Measurements from ENCODE around the gene JUND. TPM values are rescaled to one million over a fixed set of nuclear protein-coding genes. Genes with fewer than 3 reads are reported as not detected.

JUND gene
- polyA plus RNA-seq, 3 donors = 22.5 to 1,792 (median 86.9) TPM

DNA sequence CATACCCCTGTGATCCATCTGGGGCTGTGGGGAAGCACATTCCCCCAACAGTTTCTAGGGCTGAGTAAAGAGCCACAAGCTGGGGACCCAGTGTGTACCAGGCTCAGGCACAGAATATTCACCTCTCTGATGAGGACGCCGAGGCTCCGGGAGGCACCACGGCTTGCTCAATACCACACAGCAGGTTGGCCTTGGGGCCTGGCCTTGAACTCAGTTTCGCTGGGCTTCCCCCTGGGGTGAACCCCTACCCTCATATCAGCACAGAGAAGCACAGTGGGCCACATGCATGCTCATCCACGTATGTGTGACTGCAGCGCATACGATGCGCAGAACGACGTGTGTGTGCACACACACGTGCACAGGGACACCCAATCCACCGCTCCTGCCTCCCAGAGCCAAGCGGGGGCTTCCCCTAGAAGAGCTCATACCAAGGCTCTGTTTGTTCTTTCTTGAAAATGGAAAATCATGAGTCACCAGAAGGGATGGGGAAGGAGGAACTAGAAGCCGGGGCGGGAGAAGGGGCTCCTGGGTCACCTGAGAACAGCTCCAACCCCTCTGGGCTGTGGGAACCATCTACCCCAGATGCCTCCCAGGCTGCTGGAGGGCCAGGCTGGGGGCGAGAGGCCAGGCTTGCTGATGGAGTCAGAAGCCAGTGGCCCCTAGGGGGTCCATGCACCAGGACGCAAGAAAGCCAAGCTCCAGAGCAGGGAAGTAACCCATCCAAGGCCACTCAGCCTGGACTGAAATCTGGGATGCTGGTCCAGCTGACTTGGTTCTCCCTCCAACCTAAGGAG lies 50.3 kb downstream of the JUND start:
- Histone ChIP-seq H3K36me3 (replicated peaks in 1 of 2; ENCODE audit: control insufficient read depth in 1 of 2, insufficient read depth in 2 of 2, low read length in 2 of 2) (no peaks in the 10 kb centered on the region), H3K4me1 (ENCODE audit: control insufficient read depth in 1 of 2, insufficient read depth in 2 of 2, low read length in 2 of 2) (peaks cover 0 to 11% of the 10 kb centered on the region in 2 donors), H3K9ac (ENCODE audit: insufficient read depth, low read length, poor library complexity, severe bottlenecking) (no peak overlapping the region), H3K27ac (ENCODE audit: low read depth in 1 of 2, low read length in 2 of 2) (no peak overlapping the region), H3K4me2 (replicated peaks; ENCODE audit: extremely low read depth, low read length, poor library complexity, severe bottlenecking) (no peak overlapping the region), H3K4me3 (replicated peaks in 1 of 3; ENCODE audit: low read depth in 2 of 3, low read length in 3 of 3) (no peak overlapping the region), H4K20me1 (ENCODE audit: insufficient read depth, low read length) (no peaks in the 10 kb centered on the region), H3K9me3 (replicated peaks in 1 of 2; ENCODE audit: control insufficient read depth in 1 of 2, insufficient read depth in 1 of 2, low read length in 2 of 2) (peaks cover 3 to 7% of the 10 kb centered on the region in 2 donors), H3K27me3 (ENCODE audit: control insufficient read depth in 2 of 2, insufficient read depth in 2 of 2, low read length in 2 of 2) (peaks cover 13 to 52% of the 10 kb centered on the region in 2 donors), H3K79me2 (ENCODE audit: insufficient read depth, low read length) (no peaks in the 10 kb centered on the region), H2AFZ (ENCODE audit: insufficient read depth, low read depth, low read length, poor library complexity, severe bottlenecking) (no peak overlapping the region)
- peaks cover 0 to 3% of the 10 kb centered on the region in 2 donors for H3K36me3 Mint-ChIP-seq
- peaks cover 42 to 69% (median 68%) of the 10 kb centered on the region in 3 donors for H3K27me3 Mint-ChIP-seq (ENCODE audit: low read depth in 3 of 3)
- peak in 2 of 3 donors; percentile 33 to 67 for DNase-seq
- intact Hi-C loops (cut with micrococcal nuclease) = no loop called here
- peak overlapping the region in 2 of 7 donors; percentile 38 to 68 for H3K27ac Mint-ChIP-seq
- TF ChIP-seq, protein P1, sequence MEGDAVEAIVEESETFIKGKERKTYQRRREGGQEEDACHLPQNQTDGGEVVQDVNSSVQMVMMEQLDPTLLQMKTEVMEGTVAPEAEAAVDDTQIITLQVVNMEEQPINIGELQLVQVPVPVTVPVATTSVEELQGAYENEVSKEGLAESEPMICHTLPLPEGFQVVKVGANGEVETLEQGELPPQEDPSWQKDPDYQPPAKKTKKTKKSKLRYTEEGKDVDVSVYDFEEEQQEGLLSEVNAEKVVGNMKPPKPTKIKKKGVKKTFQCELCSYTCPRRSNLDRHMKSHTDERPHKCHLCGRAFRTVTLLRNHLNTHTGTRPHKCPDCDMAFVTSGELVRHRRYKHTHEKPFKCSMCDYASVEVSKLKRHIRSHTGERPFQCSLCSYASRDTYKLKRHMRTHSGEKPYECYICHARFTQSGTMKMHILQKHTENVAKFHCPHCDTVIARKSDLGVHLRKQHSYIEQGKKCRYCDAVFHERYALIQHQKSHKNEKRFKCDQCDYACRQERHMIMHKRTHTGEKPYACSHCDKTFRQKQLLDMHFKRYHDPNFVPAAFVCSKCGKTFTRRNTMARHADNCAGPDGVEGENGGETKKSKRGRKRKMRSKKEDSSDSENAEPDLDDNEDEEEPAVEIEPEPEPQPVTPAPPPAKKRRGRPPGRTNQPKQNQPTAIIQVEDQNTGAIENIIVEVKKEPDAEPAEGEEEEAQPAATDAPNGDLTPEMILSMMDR (IDR thresholded peaks at IDR 0.05) = no peak
- WGBS (ENCODE audit: insufficient coverage) = 40% methylated on average over 17 of the region's 18 CpGs
- H3K9me3 Mint-ChIP-seq = peaks cover 6 to 17% (median 11%) of the 10 kb centered on the region in 7 donors
- H3K4me3 Mint-ChIP-seq = peak overlapping the region in 1 of 2 donors; percentile 51
- H3K4me1 Mint-ChIP-seq = peaks cover 10% of the 10 kb centered on the region

DNA sequence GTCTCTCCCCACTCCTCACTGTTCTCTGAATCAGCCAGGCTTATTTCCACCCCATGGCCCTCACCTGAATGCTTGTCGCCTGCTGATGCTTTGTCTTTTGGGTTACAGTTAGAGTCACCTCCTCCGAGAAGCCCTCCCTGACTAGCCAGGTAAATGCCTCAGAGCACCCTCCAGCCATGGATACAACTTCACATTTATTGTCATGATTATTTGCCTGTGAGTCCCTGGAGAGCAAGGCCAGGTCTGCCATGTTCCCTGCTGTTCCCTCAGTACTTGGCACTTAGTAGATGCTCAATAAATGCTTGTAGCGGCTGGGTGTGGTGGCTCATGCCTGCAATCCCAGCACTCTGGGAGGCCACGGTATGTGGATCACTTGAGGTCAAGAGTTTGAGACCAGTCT lies 51.5 kb downstream of the JUND start:
- H3K27ac Mint-ChIP-seq = peak overlapping the region in 1 of 7 donors; percentile 38
- Histone ChIP-seq H4K20me1 (ENCODE audit: insufficient read depth, low read length) (no peaks in the 10 kb centered on the region), H3K9me3 (replicated peaks in 1 of 2; ENCODE audit: control insufficient read depth in 1 of 2, insufficient read depth in 1 of 2, low read length in 2 of 2) (peaks cover 7% of the 10 kb centered on the region in 2 donors), H2AFZ (ENCODE audit: insufficient read depth, low read depth, low read length, poor library complexity, severe bottlenecking) (no peak overlapping the region), H3K27me3 (ENCODE audit: control insufficient read depth in 2 of 2, insufficient read depth in 2 of 2, low read length in 2 of 2) (peaks cover 24 to 65% of the 10 kb centered on the region in 2 donors), H3K36me3 (replicated peaks in 1 of 2; ENCODE audit: control insufficient read depth in 1 of 2, insufficient read depth in 2 of 2, low read length in 2 of 2) (no peaks in the 10 kb centered on the region), H3K9ac (ENCODE audit: insufficient read depth, low read length, poor library complexity, severe bottlenecking) (no peak overlapping the region), H3K4me2 (replicated peaks; ENCODE audit: extremely low read depth, low read length, poor library complexity, severe bottlenecking) (no peak overlapping the region), H3K27ac (ENCODE audit: low read depth in 1 of 2, low read length in 2 of 2) (no peak overlapping the region), H3K4me1 (ENCODE audit: control insufficient read depth in 1 of 2, insufficient read depth in 2 of 2, low read length in 2 of 2) (peaks cover 3 to 19% of the 10 kb centered on the region in 2 donors), H3K79me2 (ENCODE audit: insufficient read depth, low read length) (no peaks in the 10 kb centered on the region), H3K4me3 (replicated peaks in 1 of 3; ENCODE audit: low read depth in 2 of 3, low read length in 3 of 3) (no peak overlapping the region)
- peaks cover 49 to 77% (median 70%) of the 10 kb centered on the region in 3 donors for H3K27me3 Mint-ChIP-seq (ENCODE audit: low read depth in 3 of 3)
- H3K9me3 Mint-ChIP-seq = peaks cover 7 to 22% (median 14%) of the 10 kb centered on the region in 7 donors
- peaks cover 20% of the 10 kb centered on the region for H3K4me1 Mint-ChIP-seq
- 100% methylated on average over 2 of the region's 4 CpGs for WGBS (ENCODE audit: insufficient coverage)
- TF ChIP-seq, protein P1 (IDR thresholded peaks at IDR 0.05) = no peak
- no peak for DNase-seq
- peak overlapping the region in 1 of 2 donors; percentile 43 for H3K4me3 Mint-ChIP-seq
- H3K36me3 Mint-ChIP-seq = peaks cover 0 to 3% of the 10 kb centered on the region in 2 donors
- intact Hi-C loops (cut with micrococcal nuclease) = no loop called here

Small RNAs within 50 kb of the gene (small RNA-seq; reads per million reads assigned to genes)
- not detected for gene MIR3188 (ENCODE audit: insufficient read length, low read depth)
- gene RPL39P38 (ENCODE audit: insufficient read length, low read depth) = not detected

Other genes starting within 250 kb of the JUND start
- gene IL12RB1, start 194.7 kb downstream of the JUND start, polyA plus RNA-seq = 10 to 100 TPM in 1 of 3 donors, 1 to 10 TPM in 2; 7.8 to 17.5 (median 7.9) TPM
- 10 to 100 TPM in 2 of 3 donors, 1 to 10 TPM in 1; 6.8 to 34.0 (median 12.4) TPM for gene MAST3, start 183.8 kb downstream of the JUND start, polyA plus RNA-seq
- gene PIK3R2, start 128.5 kb downstream of the JUND start, polyA plus RNA-seq = 1 to 10 TPM in 2 of 3 donors, under 1 TPM in 1; 0.99 to 7.7 (median 2.0) TPM
- gene IFI30, start 107.8 kb downstream of the JUND start, polyA plus RNA-seq = 1,000 to 10,000 TPM; 3,608 to 6,022 (median 4,550) TPM
- 10 to 100 TPM; 14.3 to 20.2 (median 15.0) TPM for gene MPV17L2, start 88.4 kb downstream of the JUND start, polyA plus RNA-seq
- 1 to 10 TPM in 1 of 3 donors, under 1 TPM in 2; 0.55 to 8.7 (median 0.56) TPM for gene RAB3A, start 77.6 kb downstream of the JUND start, polyA plus RNA-seq
- gene PDE4C, start 55.2 kb downstream of the JUND start, polyA plus RNA-seq = not detected
- gene IQCN, start 7.2 kb downstream of the JUND start, polyA plus RNA-seq = 1 to 10 TPM in 1 of 3 donors, not detected in 2; 6.9 TPM
- gene LSM4, start 41.5 kb upstream of the JUND start, polyA plus RNA-seq = 100 to 1,000 TPM in 1 of 3 donors, 10 to 100 TPM in 2; 66.5 to 143 (median 97.0) TPM
- gene PGPEP1, start 59.0 kb upstream of the JUND start, polyA plus RNA-seq = 10 to 100 TPM; 10.3 to 25.1 (median 10.3) TPM
- under 1 TPM in 1 of 3 donors, not detected in 2; 0.36 TPM for gene GDF15, start 104.5 kb upstream of the JUND start, polyA plus RNA-seq
- 100 to 1,000 TPM; 173 to 581 (median 416) TPM for gene LRRC25, start 116.0 kb upstream of the JUND start, polyA plus RNA-seq
- 10 to 100 TPM; 38.5 to 74.5 (median 48.3) TPM for gene SSBP4, start 137.8 kb upstream of the JUND start, polyA plus RNA-seq
- 1 to 10 TPM in 1 of 3 donors, not detected in 2; 3.7 TPM for gene ISYNA1, start 156.5 kb upstream of the JUND start, polyA plus RNA-seq
- 10 to 100 TPM; 12.2 to 35.3 (median 12.6) TPM for gene ELL, start 240.4 kb upstream of the JUND start, polyA plus RNA-seq